HepG2 (cell line): Measurements from ENCODE around the gene KRTAP19-8.

Experiments
- ZNF441 ChIP-seq: sonication (generic); formaldehyde crosslinking; IDR thresholded peaks from 2 replicates; pipeline ENCODE4 v1.7.0; 2021; ENCODE audit warnings: missing genetic modification reagents, borderline replicate concordance
- TF ChIP-seq, protein P1 (sequence below): sonication (generic); formaldehyde crosslinking; IDR thresholded peaks from 2 replicates; pipeline ENCODE4 v1.5.0; 2020; ENCODE audit warnings: mild to moderate bottlenecking, missing genetic modification reagents, moderate library complexity

DNA sequence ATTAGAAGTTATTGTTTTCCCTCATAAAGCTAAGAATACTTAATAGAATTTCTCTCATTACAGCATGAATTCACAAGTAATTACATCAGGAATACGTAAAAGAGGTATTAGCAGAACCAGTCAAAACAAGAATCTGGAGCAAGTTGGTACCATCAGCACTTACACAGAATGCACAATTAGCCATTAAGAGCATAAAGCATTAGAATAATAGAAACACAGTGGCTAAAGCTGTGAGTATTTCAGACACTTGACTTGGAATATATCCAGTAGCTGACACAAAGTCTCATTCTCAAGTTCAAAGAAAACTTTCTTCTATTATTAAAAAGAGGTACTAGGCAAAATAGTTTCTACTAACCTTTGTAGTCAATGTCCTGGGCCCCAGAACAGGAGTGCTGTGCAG is 49.6 kb downstream of the KRTAP19-8 start:
- TF ChIP-seq, protein P1, sequence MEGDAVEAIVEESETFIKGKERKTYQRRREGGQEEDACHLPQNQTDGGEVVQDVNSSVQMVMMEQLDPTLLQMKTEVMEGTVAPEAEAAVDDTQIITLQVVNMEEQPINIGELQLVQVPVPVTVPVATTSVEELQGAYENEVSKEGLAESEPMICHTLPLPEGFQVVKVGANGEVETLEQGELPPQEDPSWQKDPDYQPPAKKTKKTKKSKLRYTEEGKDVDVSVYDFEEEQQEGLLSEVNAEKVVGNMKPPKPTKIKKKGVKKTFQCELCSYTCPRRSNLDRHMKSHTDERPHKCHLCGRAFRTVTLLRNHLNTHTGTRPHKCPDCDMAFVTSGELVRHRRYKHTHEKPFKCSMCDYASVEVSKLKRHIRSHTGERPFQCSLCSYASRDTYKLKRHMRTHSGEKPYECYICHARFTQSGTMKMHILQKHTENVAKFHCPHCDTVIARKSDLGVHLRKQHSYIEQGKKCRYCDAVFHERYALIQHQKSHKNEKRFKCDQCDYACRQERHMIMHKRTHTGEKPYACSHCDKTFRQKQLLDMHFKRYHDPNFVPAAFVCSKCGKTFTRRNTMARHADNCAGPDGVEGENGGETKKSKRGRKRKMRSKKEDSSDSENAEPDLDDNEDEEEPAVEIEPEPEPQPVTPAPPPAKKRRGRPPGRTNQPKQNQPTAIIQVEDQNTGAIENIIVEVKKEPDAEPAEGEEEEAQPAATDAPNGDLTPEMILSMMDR (CRISPR knock-in tag) = no peak
- no peak for TF ChIP-seq ZNF441 (CRISPR knock-in tag)
